GM21825 (cell line): ENCODE results near the gene H2BK1.

Experiments used
- ATAC-seq: cut with Tn5 transposase; IDR thresholded peaks from one replicate; pipeline ENCODE4 v1.9.1; 2021; ENCODE audit warnings: mild to moderate bottlenecking, moderate library complexity; ENCODE audit not compliant: unreplicated experiment

H2BK1 gene

DNA sequence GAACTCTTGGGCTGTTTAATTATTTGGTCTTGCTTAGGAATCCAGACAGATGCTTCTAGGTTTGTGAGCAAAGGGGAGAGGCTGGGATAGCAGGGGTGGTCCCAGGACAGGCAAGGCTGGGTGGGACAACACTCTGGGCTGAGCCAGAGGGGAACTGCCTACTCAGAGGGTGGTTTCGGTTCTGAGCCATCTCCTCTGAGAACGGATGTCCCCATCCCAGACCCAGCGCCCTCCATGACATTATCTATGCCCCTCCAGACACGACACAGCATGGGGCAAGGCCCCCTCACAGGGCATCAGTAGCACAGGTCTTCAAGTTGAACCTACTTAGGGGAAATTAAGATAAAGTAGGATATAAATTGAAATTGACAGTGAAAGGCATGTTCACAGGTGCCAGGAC, 30.3 kb downstream of the H2BK1 start:
- no peak for ATAC-seq

DNA sequence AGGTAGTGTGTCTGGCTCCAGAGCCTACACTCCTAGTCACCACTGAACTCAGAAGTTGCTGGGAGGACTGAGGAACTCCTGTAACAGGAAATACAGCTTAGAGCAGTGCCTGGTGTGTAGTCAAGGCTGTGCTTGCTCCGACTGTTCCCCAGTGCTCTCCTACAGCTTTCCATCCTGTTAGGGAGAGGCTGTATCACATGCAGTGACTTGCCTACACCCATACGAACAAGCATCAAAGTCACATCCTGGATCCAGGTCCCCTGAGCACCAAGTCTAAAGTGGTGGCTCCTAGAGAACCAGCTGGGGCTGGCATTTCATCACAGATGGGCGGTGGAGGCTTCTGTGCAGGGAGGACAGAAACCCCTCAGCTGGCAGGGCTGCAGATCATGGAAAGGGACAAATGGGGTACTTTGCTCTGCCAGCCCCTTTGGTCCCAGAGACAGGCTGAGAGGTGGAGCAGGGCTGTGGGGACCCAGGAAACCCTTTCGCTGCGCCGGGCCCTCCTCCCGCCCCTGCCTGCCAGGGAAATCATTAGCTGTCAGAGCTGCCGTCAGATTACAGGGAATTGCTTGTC, 30.9 kb downstream of the H2BK1 start:
- ATAC-seq = no peak

DNA sequence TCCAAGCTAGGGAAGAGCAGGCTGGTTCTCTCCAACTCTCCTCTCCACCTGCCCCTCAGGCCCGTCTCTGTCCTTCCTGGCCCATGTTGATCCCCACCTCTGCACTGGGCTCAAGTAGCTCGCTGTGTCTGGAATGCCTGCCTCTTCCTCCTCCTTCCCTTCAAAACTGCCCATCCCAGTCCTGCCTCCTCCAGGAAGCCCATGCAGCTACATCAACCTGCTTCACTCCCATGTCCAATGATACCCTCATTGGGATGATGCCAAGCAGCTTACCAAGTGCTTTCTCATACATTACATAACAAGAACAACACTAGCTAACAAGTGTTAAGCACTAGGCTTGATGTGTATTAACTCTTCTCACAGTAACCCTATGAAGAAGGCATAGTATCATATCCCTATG, 31.5 kb downstream of the H2BK1 start:
- no peak for ATAC-seq

DNA sequence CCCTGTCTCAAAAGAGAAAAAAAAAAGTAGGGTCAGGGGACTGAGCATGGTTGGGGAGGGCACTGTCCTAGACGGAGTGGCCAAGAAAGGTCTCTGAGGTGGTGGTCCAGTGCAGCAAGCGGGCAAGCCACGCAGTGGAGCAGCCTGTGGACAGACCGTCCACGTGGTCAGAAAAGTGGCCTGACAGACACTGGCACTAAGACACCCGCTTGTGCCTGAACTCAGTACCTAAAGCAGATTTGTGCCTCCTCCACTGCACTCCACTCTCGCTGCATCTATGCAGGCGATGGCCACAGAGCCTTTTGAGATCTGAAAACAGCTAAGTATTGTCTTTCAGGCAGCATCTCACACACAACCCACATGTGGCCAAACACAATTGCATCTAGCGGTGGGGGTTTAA, 32.1 kb downstream of the H2BK1 start:
- ATAC-seq = no peak

DNA sequence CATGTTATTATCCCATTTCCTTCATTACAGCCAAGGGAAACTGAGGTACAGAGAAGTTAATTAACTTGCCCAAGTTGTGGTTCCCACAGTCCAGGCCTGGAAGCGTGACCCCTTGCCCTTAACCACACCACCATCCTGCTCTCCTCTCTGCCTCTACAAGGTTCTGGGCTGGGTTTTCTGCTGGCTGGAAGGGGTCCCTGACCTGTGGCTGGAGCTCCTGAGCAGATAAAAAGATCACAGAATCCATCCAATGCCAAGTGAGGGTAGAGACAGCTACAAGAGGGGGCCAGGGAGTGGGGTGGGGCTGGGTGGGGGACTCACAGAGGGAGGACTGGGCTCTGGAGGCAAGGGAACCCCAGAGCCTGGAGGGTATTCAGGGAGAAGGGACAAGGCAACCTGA, 33.0 kb downstream of the H2BK1 start:
- no peak for ATAC-seq

DNA sequence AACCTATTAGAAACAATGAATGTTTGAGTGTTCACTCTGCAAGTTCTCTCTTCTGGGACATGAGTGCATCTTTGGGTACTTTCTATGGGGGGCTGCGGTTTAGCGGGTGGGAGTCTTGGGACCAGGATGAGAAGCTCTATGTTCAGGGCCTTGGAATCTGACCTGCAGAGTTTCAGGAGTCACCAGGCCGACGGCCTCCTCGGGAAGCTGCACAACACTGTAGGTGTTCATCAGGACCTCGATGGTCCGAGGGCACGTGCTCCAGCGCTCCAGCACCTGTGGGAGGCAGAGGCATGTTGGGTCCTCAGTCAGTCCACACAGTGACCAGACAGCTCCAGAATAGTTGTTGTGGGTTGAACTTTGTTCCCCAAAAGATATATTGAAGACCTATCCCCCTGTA, 33.9 kb downstream of the H2BK1 start:
- ATAC-seq = no peak

DNA sequence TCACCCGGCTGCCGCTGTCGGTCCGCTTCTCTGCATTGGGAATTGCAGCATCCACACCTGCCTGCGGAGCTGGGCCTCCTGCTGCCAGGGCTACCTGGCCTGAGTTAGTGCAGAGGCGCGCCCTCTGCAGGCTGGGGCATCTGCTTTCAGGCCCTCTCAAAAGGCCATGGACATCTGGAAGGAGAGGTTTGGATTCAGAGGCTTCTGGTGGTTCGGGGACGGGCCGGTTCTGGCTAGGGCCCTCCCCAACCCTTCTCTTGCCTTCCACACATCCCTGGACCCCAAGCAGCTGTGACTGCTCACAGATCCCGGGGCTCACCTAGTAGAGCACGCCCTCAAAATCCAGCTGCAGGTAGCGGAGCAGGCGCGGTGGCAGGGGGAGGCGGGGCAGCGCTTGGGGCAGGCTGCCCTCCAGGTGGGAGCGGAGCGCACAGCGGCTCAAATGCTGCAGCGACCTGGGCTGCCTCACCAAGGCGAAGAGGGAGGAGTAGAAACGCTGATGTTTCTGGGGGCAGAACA, 34.4 kb downstream of the H2BK1 start:
- no peak for ATAC-seq

DNA sequence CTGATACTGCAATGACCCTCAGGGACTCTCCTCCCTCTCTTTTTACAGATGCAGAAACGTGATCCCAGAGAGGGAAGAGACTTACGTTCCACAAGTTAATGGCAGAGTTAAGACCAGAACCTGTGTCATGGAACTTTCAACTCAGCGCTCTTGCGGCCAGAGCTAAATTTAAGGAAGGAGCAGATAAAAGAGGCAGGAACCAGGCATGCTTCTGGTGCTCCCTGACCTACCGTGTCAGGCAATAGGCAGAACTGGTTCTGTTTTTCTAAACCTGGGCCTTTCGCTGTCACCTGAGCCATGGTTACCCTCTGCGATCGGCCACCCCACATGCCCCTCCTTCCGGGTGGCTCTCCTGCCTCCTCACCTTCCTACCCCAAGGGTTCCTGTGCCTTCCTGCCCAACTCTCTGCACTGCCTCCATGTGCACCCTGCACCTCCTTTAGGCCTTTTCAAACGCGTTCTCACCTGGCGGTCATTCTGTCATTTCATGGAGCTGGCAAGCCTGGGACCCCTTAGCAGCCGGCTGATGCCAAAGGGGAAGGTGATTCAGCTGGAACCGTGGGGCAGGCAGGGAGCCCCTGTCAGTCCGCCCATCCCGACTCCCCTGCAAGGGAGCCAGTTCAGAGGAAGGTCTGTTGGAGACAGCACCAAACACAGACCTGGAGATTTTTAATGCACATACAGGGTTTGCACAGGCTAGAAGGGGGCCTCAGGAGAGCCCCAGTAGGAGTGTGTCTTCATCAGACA, 35.1 kb downstream of the H2BK1 start:
- ATAC-seq = no peak

DNA sequence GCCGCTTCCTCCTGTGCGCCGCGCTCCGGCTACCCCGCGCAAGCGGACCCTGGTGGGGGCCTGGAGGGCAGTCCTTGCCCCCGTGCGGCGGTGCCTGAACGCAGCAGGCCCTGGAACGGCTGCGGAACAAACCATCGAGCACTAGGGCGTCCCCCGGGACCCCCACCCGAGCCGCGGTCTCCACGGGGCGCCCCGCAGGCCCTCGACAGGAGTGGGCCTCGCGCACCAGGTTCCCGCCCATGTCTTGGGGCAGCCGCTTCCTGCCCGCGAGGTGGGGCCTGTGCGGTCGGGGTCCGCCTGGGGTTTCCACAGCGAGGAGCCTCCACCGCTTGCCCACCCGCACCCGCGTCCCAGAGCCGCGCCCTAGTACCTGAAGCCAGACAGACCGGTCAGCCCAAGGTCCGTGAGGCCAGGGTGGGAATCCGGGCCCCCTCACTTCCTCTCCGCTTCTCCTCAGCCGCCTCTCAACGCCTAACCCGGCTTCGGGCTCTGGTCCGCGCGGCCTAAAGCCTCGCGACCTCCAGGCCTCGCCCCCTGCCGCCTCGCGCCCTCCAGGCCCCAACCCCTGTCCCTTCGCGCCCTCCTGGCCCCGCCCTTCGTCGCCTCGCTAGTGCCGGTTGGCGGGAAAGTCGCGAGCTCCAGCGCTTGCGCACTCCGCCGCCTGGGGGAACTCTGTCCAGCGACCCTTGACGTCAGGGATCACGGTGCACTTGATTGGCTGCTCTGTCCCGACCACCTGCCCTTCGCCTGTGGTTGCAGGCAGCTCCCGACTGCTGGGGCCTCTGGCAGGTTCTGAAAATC, 35.8 kb downstream of the H2BK1 start:
- ATAC-seq = no peak

DNA sequence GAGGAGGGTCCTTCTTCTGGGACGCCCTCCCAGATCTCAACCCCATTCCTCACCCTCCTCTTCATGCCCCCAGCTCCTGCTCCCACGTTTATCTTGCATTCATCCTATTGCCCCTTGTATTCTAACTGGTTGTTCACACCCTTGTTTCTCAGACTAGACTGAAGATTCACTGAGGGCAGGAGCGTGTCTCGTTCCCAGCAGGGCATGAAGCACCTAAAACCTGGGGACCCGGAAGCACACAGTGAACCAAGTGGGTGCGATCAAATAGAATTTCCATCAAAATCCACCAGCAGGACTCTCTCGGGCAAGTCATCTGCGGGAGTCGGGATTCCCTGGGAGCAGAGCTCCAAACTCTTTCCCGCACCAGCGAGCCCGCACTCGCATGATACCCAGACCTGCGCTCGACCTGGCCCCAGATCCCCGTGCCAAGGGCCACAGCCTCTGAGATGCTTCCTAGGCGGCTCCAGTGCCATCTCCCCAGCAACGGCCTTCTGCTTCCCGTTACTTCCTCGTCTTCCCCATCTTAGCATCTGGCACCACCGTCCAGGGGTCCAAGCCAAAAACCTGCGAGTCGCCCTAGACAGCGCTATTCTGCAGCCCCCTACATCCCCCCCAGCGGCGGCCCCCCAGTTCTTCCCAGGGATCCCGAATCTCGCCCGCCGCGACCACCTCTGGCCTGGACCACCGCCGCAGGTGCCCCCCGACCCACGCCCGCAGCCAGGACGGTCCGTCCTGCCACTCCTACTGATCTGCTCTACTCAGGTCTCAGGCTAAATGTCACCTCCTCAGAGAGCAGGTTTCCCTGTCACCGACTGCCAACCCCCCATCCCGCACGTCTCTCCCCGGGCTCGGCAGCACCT, 36.7 kb downstream of the H2BK1 start:
- no peak for ATAC-seq

DNA sequence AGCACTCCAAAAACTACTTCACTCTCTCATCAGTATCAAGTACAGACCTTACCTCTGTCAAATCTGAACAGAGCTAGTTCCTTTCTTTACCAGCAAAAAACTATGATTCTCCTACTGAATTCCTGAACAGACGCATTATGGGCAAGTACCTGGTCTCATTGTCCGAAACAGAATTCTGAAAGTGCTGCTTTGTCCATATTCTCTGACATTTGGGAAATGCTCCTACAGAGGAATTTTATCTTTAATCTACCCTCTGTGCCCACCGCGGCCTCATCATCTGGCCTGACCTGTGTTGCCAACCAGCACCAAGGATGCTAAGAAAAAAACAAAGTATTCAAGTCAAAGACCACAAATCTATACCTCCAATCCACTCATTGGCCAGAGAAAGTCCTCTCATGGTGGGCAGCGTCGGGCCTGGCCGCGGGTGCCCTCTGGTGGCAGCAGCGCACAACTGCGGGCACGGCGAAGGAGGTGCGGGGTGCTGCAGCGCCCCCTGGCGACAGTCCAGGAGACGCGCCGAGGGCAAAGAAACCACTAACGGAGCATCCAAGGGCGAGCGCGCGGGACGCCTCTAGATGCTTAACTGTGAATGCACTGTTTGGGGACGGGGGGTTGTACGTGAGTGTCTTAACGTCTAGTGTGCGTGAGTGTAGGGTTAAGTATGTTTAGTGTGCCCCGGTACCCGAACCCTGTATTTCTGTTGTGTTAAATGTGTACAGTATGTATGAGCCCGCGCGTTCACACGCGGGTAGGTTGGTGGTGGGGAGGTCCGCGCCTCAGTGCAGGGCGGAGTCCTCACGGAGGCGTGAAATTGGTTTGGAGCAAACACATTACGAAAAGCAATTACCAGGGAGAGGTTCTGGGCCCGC, 37.8 kb downstream of the H2BK1 start:
- peak; percentile 62 for ATAC-seq

DNA sequence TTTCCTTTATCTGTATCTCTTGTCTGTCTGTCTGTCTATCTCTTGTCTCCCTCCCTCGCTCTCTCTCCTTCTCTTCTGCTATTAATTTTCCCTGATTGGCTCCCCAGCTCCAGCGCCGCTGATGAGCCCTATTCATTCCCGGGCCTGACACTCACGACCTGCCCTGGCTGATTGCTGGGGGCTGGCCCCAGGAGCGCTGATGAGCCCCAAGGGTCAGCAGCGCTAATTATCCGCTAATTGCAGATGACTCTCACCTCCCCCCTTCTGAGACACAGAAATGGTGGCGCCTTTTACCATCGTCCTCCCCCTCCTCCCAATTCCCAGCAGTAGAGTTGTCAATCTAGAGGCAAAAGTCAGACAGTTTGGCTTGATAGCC, 41.5 kb downstream of the H2BK1 start:
- no peak for ATAC-seq

DNA sequence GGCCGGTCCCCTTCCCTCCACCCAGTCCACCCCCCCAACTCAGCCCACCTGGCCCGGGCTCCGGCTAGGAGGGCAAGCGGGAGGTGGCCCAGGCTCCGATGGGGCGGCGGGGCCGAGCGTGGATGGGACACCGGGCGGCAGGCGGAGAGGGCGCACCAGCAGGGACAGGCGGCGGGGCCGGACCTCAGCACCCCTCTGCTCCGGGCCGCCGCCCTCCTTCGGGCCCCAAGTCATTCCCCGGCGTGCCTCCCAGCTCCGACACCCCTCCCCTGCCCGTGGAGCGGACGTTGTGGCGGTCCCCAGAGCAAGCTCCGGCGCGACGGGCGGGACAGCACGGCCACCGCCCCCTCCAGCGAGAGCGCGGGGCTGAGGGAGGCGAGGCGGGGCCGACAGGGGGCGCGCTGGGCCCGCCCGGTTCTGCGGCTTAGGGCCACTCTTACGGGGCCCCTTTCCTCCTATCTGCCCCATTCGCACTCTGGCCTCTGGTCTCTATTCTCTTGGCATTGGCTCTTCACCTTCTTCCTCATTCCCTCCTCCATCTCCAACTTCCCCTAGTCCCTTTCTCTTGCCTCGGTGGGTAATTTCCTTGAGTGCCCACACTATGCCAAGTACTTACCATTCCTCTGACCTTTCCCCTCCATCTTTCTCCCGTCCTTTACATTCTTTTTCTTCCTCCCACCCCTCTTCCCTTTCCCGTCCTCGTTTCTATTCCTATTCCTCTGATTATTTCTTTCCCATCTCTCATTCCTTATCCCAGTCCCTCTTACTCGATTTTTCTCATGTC, 42.1 kb downstream of the H2BK1 start:
- ATAC-seq = peak; percentile 56

DNA sequence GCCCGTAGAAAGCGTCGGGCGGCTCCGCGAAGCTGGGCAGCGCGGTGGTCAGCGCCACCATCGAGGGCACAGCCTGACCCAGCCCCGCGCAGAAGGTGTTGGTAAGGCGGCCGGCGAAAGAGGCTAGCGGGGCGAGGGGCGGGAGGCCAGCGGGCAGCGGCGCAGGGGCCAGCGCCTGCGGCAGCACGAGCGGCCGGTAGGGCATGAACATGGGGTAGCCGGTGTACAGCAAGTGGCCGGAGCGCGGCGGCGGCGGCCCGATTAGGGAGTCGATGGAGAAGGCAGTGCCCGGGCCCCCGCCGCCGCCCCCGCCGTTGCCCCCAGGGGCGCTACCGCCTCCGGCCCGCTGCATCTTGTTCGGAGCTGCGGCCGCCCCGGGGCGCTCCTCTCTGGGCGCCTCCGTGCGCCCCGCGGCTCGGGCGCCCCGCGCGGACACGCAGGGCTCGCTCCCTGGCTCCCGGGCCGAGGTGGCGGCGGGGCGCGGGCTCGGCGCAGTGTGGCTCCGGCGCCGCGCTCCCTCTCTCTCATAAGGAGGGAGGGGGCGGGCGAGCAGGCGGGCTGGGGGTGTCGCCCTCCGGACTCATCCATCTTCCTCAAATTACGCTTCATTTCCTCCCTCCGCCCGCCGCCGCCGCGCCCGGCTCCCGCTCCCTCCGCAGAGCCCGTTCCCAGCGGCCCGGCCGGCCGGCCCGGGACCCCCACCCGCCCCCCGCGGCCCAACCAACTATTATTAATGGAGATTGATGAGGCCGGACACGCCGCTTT, 42.9 kb downstream of the H2BK1 start, which contains the start of gene GBX1:
TSS of gene GBX1 (minus strand) at position 498 of the 765 bp plus-strand sequence. CDS start at position 352, 146 bp downstream.
- no peak for ATAC-seq

DNA sequence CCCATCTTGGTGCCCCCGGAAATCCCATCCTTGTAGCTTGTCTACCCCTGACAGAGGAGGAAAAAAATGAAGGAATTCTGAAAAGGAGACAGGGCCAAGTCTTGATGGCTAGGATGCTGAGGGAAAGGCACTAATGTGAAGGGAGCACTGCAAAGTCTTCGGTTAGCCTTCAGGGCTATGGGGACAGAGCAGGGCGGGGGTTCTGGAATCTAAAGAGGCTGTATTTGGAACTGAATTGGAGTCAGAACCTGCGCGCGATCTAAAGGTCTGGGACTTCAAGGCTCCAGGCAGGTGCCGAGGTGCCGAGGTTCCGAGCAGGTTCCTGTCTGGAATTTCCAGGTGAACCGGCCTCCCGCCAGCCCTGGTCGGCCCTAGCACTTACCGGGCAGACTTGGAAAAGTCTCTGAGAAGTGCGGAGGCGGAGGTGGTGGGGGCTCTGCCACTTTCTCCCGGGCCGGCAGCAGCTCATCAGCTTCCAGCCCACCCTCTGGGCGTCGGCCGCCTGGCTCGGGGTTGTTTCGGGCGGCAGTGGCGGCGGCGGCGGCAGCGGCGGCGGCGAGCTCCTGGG, 43.6 kb downstream of the H2BK1 start:
- ATAC-seq = no peak

DNA sequence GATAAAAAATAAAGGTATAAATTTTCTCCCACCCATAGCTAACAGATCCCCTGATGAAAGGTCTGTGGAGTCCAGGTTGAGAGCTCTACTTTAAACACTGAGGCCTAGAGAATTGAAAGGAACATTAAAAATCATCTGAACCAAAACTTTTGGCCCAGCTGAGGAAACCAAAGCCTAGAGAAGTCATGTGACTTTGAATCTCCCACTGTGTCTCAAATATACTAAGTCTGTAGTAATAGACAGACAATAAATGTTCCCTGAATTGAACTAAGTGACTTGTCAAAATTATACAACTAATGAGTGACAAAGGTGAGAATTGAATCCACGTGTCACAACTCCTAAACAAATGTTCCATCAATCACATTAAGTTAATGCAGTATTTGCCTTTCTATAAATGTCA, 48.5 kb downstream of the H2BK1 start:
- ATAC-seq = no peak
